Kidney (tissue), 14 donors: ENCODE results near the gene WDR13. TPM values are rescaled to one million over a fixed set of nuclear protein-coding genes. Genes with fewer than 3 reads are reported as not detected.

Source experiments
- DNase-seq, 5 donors: peaks; one replicate each; pipeline ENCODE4 v3.0.0-alpha.2; 2013 to 2020
- FAIRE-seq: peaks from 2 replicates; lab custom pipeline; 2012; peaks lifted over from hg19 to GRCh38; lab: Jason Lieb, UNC
- H3K27ac ChIP-seq, 2 donors: one replicate each; pipeline ENCODE4 v1.7.0; 2013; ENCODE audit warnings: low read depth in 2 of 2, low read length in 2 of 2, inconsistent platforms in 1 of 2
- H3K27me3 ChIP-seq: one replicate; pipeline ENCODE4 v1.7.1; 2013; ENCODE audit warnings: low read length, inconsistent platforms; ENCODE audit not compliant: control insufficient read depth, insufficient read depth
- H3K36me3 ChIP-seq, 3 donors: one replicate each; pipeline versions ENCODE4 v1.7.0 to v1.7.1; 2013; ENCODE audit warnings: low read length in 3 of 3, control low read depth in 1 of 3, inconsistent platforms in 1 of 3; ENCODE audit not compliant: insufficient read depth in 3 of 3, control insufficient read depth in 2 of 3
- H3K4me1 ChIP-seq, 3 donors: one replicate each; pipeline versions ENCODE4 v1.7.0 to v1.7.1; 2013; ENCODE audit warnings: low read length in 3 of 3, inconsistent platforms in 1 of 3, low read depth in 1 of 3; ENCODE audit not compliant: control insufficient read depth in 2 of 3, insufficient read depth in 2 of 3
- H3K4me3 ChIP-seq, 3 donors: one replicate each; pipeline versions ENCODE4 v1.7.0 to v1.8.1; 2013; ENCODE audit warnings: low read length in 3 of 3, control low read depth in 1 of 3, inconsistent platforms in 1 of 3
- H3K9ac ChIP-seq, 3 donors: one replicate each; pipeline versions ENCODE4 v1.7.0 to v1.7.1; 2013; ENCODE audit warnings: low read length in 3 of 3, control low read depth in 1 of 3, inconsistent platforms in 1 of 3
- H3K9me3 ChIP-seq, 3 donors: one replicate each; pipeline versions ENCODE4 v1.7.0 to v1.7.1; 2013; ENCODE audit warnings: low read length in 3 of 3, control low read depth in 1 of 3, inconsistent platforms in 1 of 3; ENCODE audit not compliant: control insufficient read depth in 2 of 3, insufficient read depth in 1 of 3
- CTCF ChIP-seq: IDR thresholded peaks from 3 replicates; pipeline ENCODE4 v1.5.1; 2012; ENCODE audit warnings: mild to moderate bottlenecking, moderate library complexity, borderline replicate concordance; ENCODE audit not compliant: insufficient read depth; ENCODE audit errors: extremely low read depth
- intact Hi-C: fragments of 100-400 bp; cut with DNase I; formaldehyde crosslinking; loops from one replicate; pipeline ENCODE4 v1.11.1; 2022
- polyA plus RNA-seq: library from polyadenylated mRNA; stranded (reverse); fragments of 350-450 nt; fragmentation: Illumina TruSeq; extraction: RNeasy Lipid Tissue Mini Kit (QIAGEN cat#74804); gene quantifications from one replicate; pipeline ENCODE4 v1.2.3, GENCODE V29; 2014; ENCODE audit warnings: low read depth, low replicate concordance; ENCODE audit not compliant: insufficient read depth
- total RNA-seq: library from RNA; stranded (reverse); fragmentation: NEBNext Ultra II Directional; extraction: Animal tissue kit (Norgen Biotek cat#: 25700); gene quantifications from one replicate; pipeline ENCODE4 v1.2.1, GENCODE V29; 2021
- donor health status: control.
- donor health status: control.
- donor health status: control.
- donor health status: control.
- donor health status: control.
- donor health status: DM: yes; HTN: yes; CAD: no.
- donor health status: Normal renal cell carcinoma (clear cell type).

The WDR13 gene
- total and polyA plus RNA-seq, 2 donors from 2014 or later, result 177 to 201 TPM

GRCh38 chrX:48574270-48575266, 22.7 kb upstream of the WDR13 start, which contains the start of gene RBM3:
Gene RBM3 (plus strand): TSS chrX:48574484. CDS start chrX:48575181, 697 bp downstream.
- Histone ChIP-seq H3K9me3 (no peaks in the 10 kb centered on the region), H3K9ac (peak within 1 kb of the TSS; percentile 87 to 97 (median 88)), H3K27me3 (no peaks in the 10 kb centered on the region), H3K36me3 (peaks cover 15 to 32% (median 15%) of the 10 kb centered on the region in 3 donors), H3K4me3 (peak within 1 kb of the TSS; percentile 87 to 97 (median 95)), H3K4me1 (peaks cover 0 to 14% (median 10%) of the 10 kb centered on the region in 3 donors), H3K27ac (peak within 1 kb of the TSS; percentile 99)
- FAIRE-seq (peak; percentile 3), DNase-seq (peak; percentile 91 to 98 (median 95))
- TF ChIP-seq CTCF, result peak; percentile 12
- intact Hi-C loops, result no loop called here

GRCh38 chrX:48575642-48576041, 21.6 kb upstream of the WDR13 start:
- intact Hi-C loops, result no loop called here
- FAIRE-seq (no peak), DNase-seq (no peak)
- H3K27me3 ChIP-seq, result no peaks in the 10 kb centered on the region
- H3K9ac ChIP-seq, result peak overlapping the region in 2 of 3 donors; percentile 87 to 97
- H3K4me3 ChIP-seq, result peak overlapping the region; percentile 87 to 95 (median 95)
- H3K36me3 ChIP-seq, result peaks cover 15 to 32% (median 15%) of the 10 kb centered on the region in 3 donors
- H3K27ac ChIP-seq, result peak overlapping the region in 1 of 2 donors; percentile 99
- H3K4me1 ChIP-seq, result peaks cover 0 to 14% (median 10%) of the 10 kb centered on the region in 3 donors
- H3K9me3 ChIP-seq, result no peaks in the 10 kb centered on the region
- no peak for TF ChIP-seq CTCF

GRCh38 chrX:48576108-48576507, 21.2 kb upstream of the WDR13 start:
- no peaks in the 10 kb centered on the region for H3K27me3 ChIP-seq
- no peak for DNase-seq
- no peak for TF ChIP-seq CTCF
- no peak for FAIRE-seq
- peaks cover 0 to 14% (median 10%) of the 10 kb centered on the region in 3 donors for H3K4me1 ChIP-seq
- no peaks in the 10 kb centered on the region for H3K9me3 ChIP-seq
- intact Hi-C loops, result no loop called here
- H3K4me3 ChIP-seq, result peak overlapping the region in 1 of 3 donors; percentile 24
- H3K9ac ChIP-seq, result peak overlapping the region in 1 of 3 donors; percentile 97
- H3K36me3 ChIP-seq, result peaks cover 15 to 32% (median 15%) of the 10 kb centered on the region in 3 donors
- H3K27ac ChIP-seq, result no peak overlapping the region
